Measurements from ENCODE around the gene LDLRAD3.
"Not testable (repeated sequence)": the region's sequence is repeated elsewhere in the genome, so short reads cannot be mapped to it uniquely, and the experiment has no call there.

LDLRAD3 gene

GRCh38 chr11:35943713-35944502, at the start of gene LDLRAD3:
LDLRAD3 (plus strand) TSS chr11:35944062; CDS start chr11:35944099, 37 bp downstream.
- DNase-seq (ENCODE audit: low read depth in 2 of 2), result peak; percentile 19 to 28

- DNase-seq (ENCODE audit: low read depth in 2 of 2), result no peak
These were observed 46.8 kb upstream of the LDLRAD3 start for GRCh38 chr11:35897019-35897418.

- no peak for DNase-seq (ENCODE audit: low read depth in 2 of 2)
These were observed 40.9 kb upstream of the LDLRAD3 start for GRCh38 chr11:35902961-35903360.

- no peak for DNase-seq (ENCODE audit: low read depth in 2 of 2)
These were observed 38.1 kb upstream of the LDLRAD3 start for GRCh38 chr11:35905646-35906276.

- no peak for DNase-seq (ENCODE audit: low read depth in 2 of 2)
These were observed 37.6 kb upstream of the LDLRAD3 start for GRCh38 chr11:35906277-35906661.

- no peak for DNase-seq (ENCODE audit: low read depth in 2 of 2)
These were observed 37.2 kb upstream of the LDLRAD3 start for GRCh38 chr11:35906681-35907080.

- DNase-seq (ENCODE audit: low read depth in 2 of 2), result no peak
These were observed 36.0 kb upstream of the LDLRAD3 start for GRCh38 chr11:35907648-35908431.

GRCh38 chr11:35908432-35908771, 35.5 kb upstream of the LDLRAD3 start:
- DNase-seq (ENCODE audit: low read depth in 2 of 2), result not testable (repeated sequence)

GRCh38 chr11:35909511-35910265, 34.2 kb upstream of the LDLRAD3 start:
- no peak for DNase-seq (ENCODE audit: low read depth in 2 of 2)

GRCh38 chr11:35911013-35911412, 32.8 kb upstream of the LDLRAD3 start:
- no peak for DNase-seq (ENCODE audit: low read depth in 2 of 2)

- DNase-seq (ENCODE audit: low read depth in 2 of 2), result no peak
These were observed 32.2 kb upstream of the LDLRAD3 start for GRCh38 chr11:35911616-35912165.

- not testable (repeated sequence) for DNase-seq (ENCODE audit: low read depth in 2 of 2)
These were observed 31.4 kb upstream of the LDLRAD3 start for GRCh38 chr11:35912436-35912835.

GRCh38 chr11:35912883-35913624, 30.8 kb upstream of the LDLRAD3 start:
- DNase-seq (ENCODE audit: low read depth in 2 of 2), result no peak

GRCh38 chr11:35914816-35915215, 29.0 kb upstream of the LDLRAD3 start:
- no peak for DNase-seq (ENCODE audit: low read depth in 2 of 2)

GRCh38 chr11:35916270-35916669, 27.6 kb upstream of the LDLRAD3 start:
- DNase-seq (ENCODE audit: low read depth in 2 of 2), result no peak

GRCh38 chr11:35917676-35918075, 26.2 kb upstream of the LDLRAD3 start:
- DNase-seq (ENCODE audit: low read depth in 2 of 2), result no peak

GRCh38 chr11:35918716-35919115, 25.1 kb upstream of the LDLRAD3 start:
- DNase-seq (ENCODE audit: low read depth in 2 of 2), result no peak

- DNase-seq (ENCODE audit: low read depth in 2 of 2), result no peak
These were observed 24.6 kb upstream of the LDLRAD3 start for GRCh38 chr11:35919244-35919643.

- DNase-seq (ENCODE audit: low read depth in 2 of 2), result no peak
These were observed 20.4 kb upstream of the LDLRAD3 start for GRCh38 chr11:35923452-35923851.

- no peak for DNase-seq (ENCODE audit: low read depth in 2 of 2)
These were observed 19.1 kb upstream of the LDLRAD3 start for GRCh38 chr11:35924811-35925210.

GRCh38 chr11:35927104-35927503, 16.8 kb upstream of the LDLRAD3 start:
- no peak for DNase-seq (ENCODE audit: low read depth in 2 of 2)

Data from stimulated activated CD8-positive, alpha-beta memory T cell treated with anti-CD3 and anti-CD28 coated beads, Interleukin-15, amount 100 ng/mL, for 48 hours (primary cell).